NCI-H82 treated with DMSO at 0.1 percent for 48 hours (cell line): Measurements from ENCODE around the gene GPX8.

ENCODE experiments used
- DNase-seq: peaks from one replicate; lab custom pipeline; 2025; ENCODE audit not compliant: unreplicated experiment; lab: John Stamatoyannopoulos, UW

Gene GPX8, protein sequence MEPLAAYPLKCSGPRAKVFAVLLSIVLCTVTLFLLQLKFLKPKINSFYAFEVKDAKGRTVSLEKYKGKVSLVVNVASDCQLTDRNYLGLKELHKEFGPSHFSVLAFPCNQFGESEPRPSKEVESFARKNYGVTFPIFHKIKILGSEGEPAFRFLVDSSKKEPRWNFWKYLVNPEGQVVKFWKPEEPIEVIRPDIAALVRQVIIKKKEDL

DNA sequence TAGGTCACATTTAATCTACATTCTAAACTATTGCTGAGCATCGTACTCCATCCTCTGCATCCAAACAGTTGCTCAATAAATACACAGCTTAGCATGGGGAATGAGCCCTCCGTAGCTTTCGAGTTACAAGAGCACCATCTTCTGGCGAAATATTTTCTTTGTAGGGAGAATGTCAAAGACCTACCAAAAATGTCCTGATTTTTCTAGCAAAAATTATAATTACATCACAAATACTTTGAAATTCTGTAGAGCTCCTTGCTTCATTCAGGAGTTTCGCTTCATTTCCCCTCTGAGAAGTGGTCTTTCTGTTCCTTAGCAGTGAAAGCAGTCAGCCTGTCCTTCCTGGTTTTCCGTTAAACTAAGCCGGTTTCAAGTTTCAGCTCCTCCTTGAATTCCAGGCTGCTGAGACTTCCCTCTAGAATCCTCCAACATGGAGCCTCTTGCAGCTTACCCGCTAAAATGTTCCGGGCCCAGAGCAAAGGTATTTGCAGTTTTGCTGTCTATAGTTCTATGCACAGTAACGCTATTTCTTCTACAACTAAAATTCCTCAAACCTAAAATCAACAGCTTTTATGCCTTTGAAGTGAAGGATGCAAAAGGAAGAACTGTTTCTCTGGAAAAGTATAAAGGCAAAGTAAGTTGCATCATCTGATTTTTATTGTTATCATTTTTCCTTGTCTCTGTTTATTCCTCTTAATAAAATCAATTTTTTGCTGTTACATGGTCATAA, at the start of gene GPX8:
GPX8 (plus strand) TSS at position 409 of the 730 bp plus-strand sequence; CDS start at position 431, 22 bp downstream.
- DNase-seq = peak; percentile 45

DNA sequence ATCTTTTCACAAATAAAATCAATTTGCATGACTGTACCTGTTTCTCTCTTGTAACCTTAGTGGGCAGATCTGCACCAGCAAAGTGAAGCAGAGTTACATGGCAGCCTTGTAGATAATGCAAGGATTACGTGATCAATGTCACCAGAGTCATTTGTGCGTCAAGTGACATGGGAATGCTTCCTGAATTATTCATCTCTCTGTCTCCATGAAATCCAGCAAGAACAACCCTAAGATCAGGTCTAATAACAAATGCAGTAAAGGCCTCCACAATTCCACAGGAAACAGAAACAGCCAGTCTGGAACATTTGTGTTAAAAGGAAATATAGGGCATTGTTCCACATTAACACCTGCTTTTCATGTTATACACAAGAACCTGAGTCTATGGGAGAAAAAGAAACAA, 49.8 kb upstream of the GPX8 start:
- DNase-seq = no peak

DNA sequence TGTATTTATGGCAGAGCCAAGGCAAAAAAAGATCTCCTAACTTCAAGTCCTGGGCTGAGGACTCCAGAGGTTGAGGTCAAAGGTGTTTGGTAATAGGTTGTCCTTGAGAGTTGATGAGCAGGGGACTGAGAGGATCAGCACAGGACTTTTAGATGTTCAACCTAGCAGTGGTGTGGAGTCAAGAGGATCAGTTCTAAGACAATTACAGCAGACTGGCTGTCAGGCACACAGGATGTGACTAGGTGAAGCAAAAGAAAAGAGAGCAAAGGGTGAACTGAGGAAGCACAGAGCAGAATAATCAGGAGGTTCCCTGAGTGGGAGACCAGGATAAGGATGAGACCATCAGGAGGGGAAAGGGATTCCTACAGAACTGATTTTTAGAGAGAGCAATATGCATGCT, 46.6 kb upstream of the GPX8 start:
- DNase-seq = no peak

DNA sequence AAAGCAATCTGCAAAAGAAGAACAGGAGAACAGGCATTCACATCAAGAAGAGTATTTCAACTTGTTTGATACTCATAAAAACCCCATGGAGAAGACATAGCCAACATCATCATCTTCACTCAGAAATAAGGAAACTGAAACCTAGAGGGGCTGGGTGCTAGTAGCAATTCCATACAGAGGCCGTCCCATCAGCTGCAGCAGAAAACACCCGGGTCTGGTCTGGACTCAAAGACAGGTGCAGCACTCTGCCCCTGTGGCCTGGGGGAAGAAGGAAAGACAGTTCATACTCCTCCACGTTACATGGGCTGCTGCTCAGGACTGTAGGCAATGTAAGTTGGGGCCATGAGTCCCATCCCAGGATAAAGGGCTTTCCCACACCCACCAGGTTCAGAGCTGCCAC, 45.9 kb upstream of the GPX8 start:
- DNase-seq = no peak

DNA sequence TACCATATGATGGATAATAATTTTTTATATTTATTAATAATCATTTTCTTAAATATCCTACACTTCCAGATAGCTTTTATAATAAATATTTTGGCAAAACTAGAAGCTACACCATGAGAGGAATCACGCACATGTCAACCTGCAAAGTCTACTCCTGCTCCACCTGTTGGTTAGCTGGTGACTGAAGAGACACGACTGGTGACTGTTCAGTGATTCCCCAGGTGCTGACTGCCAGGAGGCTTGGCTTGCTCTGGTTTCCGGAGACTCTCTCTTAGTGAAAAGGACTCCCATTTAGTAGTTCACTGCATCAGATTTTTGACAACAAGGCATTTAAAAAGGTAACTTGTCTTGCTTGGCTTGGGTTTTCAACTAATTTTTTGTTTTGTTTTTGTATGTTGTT, 36.6 kb upstream of the GPX8 start:
- DNase-seq = no peak

DNA sequence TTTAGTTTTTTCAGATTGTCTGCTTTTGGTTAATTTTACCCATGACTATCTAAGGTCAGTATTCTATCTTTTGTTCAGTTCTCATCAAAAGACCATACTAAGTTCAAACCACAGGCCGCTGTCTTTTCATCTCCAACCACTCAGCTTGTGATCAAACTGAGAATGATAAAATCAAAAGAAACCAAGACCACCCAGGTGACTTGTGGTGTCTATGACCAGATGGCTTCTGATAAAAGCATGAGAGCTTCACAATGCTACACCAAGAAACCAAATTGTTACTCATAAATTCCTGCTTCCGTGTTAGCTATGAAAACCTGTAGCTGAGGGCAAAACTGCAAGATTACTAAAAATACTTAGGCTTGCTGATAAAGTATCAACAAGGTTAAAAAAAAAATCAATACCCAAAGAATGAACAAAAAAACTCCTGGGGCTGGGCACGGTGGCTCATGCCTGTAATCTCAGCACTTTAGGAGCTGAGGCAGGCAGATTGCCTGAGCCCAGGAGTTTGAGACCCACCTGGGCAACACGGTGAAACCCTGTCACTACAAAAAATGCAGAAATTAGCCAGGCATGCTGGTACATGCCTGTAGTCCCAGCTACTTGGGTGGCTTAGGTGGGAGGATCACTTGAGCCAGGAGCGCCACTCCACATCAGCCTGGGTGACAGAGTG, 25.8 kb upstream of the GPX8 start:
- DNase-seq = no peak

DNA sequence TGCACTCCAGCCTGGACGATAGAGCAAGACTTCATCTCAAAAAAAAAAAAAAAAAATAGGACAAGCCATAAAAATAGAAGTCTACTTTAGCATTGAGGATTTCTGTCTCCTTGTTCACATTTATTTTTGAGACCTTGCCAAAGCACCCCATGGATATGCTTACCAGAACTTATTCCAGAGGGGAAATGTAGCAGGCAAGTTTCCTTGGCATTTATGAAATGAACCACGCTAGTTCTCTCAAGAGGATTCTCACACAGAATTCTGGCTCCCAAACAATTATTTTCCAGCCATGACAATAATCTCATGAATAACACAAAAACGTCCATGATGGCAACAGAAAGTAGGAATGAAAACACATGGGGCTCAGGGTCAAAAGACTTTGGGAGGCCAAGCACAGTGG, 23.4 kb upstream of the GPX8 start:
- DNase-seq = no peak

DNA sequence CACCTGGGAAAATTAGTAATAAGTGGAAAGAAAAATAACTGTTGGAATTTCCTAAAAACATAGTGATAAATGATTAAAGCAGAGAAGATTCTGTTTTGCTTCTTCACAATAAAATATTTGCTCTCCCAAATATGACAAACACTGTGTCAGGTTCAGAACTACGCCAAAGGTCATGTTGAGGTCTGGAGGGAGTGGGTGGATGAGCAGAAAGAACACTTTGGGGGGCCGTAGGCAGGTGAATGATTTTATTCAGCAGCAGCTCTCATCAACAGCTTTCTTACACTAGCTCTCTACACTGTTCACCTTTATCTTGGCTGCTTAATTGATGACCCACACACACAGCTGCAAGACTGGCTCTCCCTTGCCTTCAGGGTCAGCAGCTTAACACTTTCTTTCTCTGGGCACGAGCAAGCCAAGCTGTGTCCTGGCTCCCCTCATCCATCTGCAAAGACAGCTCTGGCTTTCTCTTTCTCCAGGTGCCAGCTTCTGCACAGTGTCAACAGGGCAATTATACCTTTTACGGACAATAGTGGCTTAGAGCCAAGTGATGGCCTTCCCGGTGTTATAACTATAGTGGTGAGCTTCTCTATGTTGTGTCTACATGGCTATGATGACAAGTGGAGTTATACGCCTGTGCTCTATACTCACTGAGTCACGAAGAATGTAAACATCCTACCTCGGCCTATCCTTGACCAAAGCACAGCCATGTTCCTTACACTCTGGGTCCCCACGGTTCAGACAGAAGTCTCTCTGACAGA, 18.9 kb upstream of the GPX8 start:
- DNase-seq = no peak

DNA sequence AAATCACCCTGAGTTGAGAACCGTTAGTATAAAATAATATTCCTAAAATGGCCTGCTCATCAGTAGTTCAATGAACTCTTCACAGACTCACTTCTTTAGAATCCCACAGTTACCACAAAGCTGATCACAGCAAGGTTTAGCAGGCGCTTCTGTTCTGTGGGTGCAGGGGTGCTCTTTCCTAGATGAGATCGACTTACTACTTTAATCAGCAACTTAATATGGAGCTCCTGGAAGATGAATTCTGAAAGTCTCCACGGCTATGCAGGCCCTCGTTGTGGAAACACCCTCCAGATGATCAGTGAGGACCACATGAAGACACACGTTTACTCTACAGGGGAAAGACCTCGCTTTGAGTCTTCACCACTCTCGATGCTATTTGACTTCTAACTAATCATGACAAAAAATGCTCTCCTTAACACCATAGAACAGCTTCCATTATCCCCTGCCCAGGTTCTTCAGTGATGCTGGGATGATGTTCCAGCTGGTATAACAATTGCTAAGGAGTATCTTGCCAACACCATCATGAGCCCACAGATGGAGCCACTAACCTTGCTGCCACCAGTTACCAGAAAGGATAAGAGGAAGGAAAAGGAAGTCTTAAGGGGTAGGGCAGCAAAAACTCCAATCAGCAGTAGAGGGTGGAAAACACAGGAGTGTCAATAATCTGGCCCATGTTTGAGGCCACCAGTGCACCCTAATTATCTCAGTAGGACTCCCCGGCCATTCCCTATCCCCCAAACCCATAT, 17.9 kb upstream of the GPX8 start:
- no peak for DNase-seq

DNA sequence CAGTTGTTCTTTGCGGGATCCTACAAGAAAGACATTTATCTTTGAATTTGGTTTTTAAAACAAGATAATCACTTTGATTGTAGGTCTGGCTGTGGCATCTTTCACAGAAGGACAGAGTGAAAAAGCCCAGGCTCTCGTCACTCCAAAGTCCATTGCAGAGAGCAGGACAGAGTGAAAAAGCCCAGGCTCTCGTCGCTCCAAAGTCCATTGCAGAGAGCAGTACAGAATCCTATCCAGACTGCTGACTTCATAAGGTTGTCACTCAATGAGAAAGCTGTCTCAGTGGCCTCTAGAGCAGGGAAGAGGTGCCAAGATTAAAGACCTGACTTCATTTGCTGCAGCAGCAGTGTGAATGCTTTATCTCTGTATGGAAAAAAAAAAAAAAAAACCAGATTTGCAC, 16.3 kb upstream of the GPX8 start:
- DNase-seq = no peak

DNA sequence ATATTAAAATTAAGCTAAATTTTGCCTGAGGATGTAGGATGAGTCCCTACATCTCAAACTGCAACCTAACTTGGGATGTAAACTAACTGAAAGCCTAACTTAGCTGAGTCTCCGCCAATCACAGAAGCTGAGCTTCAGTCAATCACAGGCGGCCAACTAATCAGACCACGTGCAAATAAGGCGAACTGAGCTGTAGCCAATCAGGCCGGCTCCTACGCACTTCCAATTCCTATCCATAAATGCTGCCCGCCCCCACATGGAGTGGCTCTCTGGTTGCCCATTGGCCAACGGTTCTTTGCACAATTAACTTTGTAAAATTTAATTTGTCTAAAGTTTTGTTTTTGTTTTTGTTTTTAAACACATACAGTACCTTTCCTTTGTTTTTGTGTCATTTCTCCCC, 13.9 kb upstream of the GPX8 start:
- no peak for DNase-seq

DNA sequence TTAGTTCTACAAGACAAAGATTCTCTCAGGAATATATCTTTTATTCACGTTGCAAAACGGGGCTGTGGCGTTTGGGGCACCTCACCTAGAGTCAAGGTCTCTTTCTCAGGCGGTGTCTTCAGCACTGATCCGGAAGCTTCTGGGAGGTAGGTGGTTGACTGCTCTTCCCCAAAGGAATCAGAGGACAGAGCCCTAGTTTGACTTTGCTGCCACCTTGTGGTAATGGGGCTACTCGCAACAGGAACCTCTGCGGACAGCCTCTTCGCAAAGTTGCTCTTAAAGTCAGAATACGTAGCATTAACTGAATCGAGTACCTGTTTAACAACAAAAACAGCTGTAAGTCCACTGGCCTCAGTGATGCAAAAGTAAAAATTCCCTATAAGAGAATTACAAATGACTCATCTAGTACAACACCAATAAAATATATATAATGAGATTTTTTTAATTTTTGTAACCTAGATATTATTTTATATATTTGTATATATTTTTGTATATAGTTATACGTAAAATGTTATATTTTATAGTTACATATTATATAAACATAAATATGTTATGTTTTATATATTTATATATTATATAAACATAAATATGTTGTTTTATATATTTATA, 13.3 kb upstream of the GPX8 start:
- DNase-seq = peak; percentile 57

DNA sequence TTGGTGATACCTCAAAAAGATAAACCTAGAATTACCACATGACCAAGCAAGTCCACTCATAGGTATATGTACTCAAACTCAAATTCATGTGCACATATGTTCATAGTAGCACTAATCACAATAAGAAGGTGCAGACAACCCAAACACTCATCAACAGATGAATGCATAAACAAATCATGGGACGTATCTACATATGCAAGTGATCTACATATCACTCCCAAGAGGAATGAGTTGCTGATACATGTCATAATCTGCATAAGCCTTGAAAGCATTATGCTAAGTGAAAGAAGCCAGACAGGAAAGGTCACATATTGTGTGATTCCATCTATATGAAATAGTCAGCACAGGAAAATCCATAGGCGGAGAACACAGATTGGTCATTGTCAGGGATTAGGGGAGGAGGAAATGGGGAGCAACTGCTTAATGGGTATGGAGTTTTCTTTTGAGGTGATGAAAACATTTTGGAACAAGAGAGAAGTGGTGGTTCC, 10.6 kb upstream of the GPX8 start:
- DNase-seq = no peak

DNA sequence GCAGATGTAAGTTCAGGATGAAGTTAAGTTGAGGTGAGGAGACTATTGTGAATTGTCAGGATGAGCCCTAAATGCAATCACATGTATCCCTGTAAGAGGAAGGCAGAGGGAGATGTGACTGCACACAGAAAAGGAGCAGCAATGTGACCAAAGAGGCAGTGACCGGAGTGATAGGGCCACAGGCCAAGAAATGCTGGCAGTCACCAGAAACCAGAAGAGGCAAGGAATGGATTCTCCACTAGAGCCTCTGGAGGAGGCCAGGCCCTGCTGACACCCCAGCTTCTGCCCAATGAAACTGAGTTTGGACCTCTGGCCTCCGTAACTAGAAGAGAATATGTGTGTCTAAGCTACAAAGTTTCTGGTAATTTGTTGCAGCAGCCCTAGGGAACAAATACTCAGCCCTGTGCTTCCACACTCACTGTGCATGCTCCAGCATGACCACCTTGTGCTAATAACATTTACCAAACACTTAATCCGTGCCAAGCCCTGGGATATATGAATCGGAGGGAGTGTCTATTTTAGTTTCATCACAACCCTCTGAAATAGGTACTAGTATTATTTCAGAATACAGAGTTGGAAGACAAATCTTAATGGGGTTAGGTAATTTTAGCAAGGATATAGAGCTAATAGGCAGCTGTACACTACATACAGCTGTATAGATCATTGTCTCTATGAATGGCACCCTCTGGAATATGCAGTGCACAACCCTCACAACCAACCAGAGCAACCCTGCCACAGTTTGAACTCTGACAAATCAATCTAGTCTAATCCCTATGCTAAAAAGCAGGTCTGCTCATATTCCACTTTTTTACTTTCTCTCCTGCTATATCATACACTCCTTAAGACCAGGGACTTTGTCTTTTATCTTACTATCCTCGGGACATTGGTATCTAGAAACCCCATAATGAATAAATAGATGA, 7.8 kb upstream of the GPX8 start:
- no peak for DNase-seq

DNA sequence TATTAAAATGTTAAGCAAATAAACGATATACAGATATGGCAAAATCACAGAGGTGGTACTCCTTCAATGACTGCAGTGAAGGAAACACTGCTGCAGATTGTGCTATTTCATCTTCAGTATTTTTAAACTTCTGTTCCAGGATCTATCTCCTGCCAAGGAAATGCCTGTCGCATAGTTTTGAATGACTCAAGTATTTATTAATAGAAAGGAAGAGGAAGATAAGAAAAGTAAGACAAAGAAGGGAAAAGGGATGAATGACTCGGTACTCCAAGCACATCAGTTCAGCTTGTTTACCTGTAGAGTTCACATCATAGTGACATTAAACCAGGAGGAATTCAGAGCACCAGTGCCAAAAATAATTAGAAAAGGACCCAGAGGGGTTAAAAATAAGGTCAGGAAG, 5.1 kb upstream of the GPX8 start:
- no peak for DNase-seq

DNA sequence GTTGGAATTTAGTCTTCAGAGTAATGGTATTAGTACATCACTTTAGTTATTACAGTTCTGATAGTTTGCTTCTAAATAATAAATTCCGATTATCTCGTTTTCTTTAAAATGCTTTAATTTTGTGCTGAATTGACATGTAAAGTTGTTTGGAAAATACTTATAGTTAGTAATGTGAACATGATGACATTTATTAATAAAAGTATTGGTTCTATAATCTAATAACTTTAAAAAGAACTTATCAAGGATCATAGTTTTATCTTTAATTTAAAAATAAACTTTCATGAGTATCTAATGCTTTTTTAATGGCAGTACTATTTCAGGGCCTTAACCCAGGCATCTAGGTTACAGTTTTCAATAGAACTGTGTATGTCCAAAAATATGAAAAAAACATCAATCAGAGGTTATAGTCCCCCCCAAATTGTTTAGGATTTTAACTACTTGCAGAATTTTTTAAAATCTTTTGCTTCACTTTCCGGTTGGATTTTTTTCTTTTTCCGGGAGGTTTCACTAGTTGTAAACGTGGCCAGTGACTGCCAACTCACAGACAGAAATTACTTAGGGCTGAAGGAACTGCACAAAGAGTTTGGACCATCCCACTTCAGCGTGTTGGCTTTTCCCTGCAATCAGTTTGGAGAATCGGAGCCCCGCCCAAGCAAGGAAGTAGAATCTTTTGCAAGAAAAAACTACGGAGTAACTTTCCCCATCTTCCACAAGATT, 680 bp downstream of the GPX8 start:
- no peak for DNase-seq

DNA sequence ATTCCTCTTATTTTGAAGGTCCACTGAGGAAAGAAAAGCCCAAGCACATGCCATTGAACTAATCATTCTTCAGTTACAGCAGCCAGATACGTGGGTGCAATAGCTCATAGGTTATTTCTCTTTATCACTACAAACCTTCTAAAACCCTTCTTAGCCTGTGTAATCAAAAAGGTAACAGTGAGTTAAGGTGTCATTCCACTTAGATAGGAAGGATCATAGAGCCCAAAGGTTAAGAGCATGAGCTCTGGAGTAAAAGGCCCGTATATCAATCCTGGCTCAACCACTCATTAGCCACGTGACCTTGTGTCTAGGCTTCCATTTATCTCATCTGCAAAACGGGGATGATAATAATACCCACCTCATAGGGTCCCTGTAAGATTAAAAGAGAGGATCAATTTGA, 2.7 kb downstream of the GPX8 start:
- no peak for DNase-seq

DNA sequence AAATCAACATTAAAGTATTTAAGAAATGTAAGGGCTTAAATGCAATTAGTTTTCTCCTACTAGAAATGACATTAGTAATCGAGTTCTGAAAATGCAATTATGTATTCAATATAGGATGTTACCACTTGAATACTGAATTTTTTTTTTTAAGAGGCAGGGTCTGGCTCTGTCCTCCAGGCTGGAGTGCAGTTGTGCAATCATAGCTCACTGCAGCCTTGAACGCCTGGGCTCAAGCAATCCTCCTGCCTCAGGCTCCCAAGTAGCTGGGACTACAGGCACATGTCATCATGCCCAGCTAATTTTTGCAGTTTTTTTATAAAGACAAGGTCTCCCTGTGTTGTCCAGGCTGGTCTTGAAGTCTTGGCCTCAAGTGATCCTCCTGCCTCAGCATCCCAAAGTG, 11.5 kb downstream of the GPX8 start:
- DNase-seq = no peak
